NOMO-1 treated with DMSO at 0.1 percent for 48 hours (cell line): ENCODE measurements around the gene CYP21A2.
"Not testable (repeated sequence)": the region's sequence is repeated elsewhere in the genome, so short reads cannot be mapped to it uniquely, and the experiment has no call there.

Source experiments
- DNase-seq: peaks from one replicate; lab custom pipeline; 2025; ENCODE audit not compliant: unreplicated experiment; lab: John Stamatoyannopoulos, UW

The CYP21A2 gene

GRCh38 chr6:32052626-32053025 lies 14.4 kb downstream of the CYP21A2 start:
- not testable (repeated sequence) for DNase-seq

GRCh38 chr6:32053314-32053713 lies 15.1 kb downstream of the CYP21A2 start:
- not testable (repeated sequence) for DNase-seq

- DNase-seq, result not testable (repeated sequence)
Measured at GRCh38 chr6:32055756-32056155, 17.5 kb downstream of the CYP21A2 start.

GRCh38 chr6:32056254-32056653 lies 18.0 kb downstream of the CYP21A2 start:
- DNase-seq, result no peak

GRCh38 chr6:32057966-32058365 lies 19.8 kb downstream of the CYP21A2 start:
- DNase-seq, result no peak

GRCh38 chr6:32058511-32058963 lies 20.3 kb downstream of the CYP21A2 start:
- DNase-seq, result peak; percentile 22

GRCh38 chr6:32060966-32061655 lies 22.9 kb downstream of the CYP21A2 start:
- no peak for DNase-seq

GRCh38 chr6:32064706-32065105 lies 26.5 kb downstream of the CYP21A2 start:
- no peak for DNase-seq

GRCh38 chr6:32067521-32067920 lies 29.3 kb downstream of the CYP21A2 start:
- not testable (repeated sequence) for DNase-seq

GRCh38 chr6:32068315-32068714 lies 30.1 kb downstream of the CYP21A2 start:
- not testable (repeated sequence) for DNase-seq

- DNase-seq, result no peak
Measured at GRCh38 chr6:32068867-32069266, 30.7 kb downstream of the CYP21A2 start.

GRCh38 chr6:32069460-32069859 lies 31.2 kb downstream of the CYP21A2 start:
- DNase-seq, result no peak

GRCh38 chr6:32069878-32070515 lies 31.8 kb downstream of the CYP21A2 start:
- DNase-seq, result no peak

- no peak for DNase-seq
Measured at GRCh38 chr6:32070814-32071543, 32.8 kb downstream of the CYP21A2 start.

GRCh38 chr6:32073101-32073500 lies 34.9 kb downstream of the CYP21A2 start:
- DNase-seq, result no peak

- DNase-seq, result no peak
Measured at GRCh38 chr6:32073613-32074012, 35.4 kb downstream of the CYP21A2 start.

- no peak for DNase-seq
Measured at GRCh38 chr6:32074996-32075532, 36.8 kb downstream of the CYP21A2 start.

- no peak for DNase-seq
Measured at GRCh38 chr6:32075781-32076180, 37.6 kb downstream of the CYP21A2 start.

GRCh38 chr6:32076321-32076809 lies 38.1 kb downstream of the CYP21A2 start:
- DNase-seq, result peak; percentile 42

GRCh38 chr6:32079566-32080290 lies 41.5 kb downstream of the CYP21A2 start:
- no peak for DNase-seq
